ENCODE data around the gene GAA. TPM values are rescaled to one million over a fixed set of nuclear protein-coding genes. Genes with fewer than 3 reads are reported as not detected.

The GAA gene
- polyA plus RNA-seq, 1 experiment: 5.7 TPM

DNA sequence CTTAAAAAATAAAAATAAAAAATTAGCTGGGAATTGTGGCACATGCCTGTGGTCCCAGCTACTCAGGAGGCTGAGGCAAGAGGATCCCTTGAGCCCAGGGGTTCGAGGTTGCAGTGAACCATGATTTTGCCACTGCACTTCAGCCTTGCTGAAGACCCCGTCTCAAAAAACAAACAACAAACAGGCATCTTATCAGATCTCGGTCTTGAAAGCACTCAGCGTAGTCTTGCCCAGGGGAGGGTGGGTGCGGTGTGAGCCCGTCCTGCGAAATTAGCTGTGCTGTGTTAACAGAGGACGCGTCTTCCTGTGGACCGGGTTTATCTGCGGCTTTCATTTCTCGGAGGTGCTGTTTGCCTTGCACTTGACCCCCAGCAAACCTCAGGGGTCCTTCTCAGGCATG lies 5.4 kb downstream of the GAA start:
- POLR2A ChIA-PET: no interaction called here
- H3K27me3 ChIP-seq (ENCODE audit: control insufficient read depth, insufficient read depth, low read length): no peaks in the 10 kb centered on the region
- TF ChIP-seq, protein P1, sequence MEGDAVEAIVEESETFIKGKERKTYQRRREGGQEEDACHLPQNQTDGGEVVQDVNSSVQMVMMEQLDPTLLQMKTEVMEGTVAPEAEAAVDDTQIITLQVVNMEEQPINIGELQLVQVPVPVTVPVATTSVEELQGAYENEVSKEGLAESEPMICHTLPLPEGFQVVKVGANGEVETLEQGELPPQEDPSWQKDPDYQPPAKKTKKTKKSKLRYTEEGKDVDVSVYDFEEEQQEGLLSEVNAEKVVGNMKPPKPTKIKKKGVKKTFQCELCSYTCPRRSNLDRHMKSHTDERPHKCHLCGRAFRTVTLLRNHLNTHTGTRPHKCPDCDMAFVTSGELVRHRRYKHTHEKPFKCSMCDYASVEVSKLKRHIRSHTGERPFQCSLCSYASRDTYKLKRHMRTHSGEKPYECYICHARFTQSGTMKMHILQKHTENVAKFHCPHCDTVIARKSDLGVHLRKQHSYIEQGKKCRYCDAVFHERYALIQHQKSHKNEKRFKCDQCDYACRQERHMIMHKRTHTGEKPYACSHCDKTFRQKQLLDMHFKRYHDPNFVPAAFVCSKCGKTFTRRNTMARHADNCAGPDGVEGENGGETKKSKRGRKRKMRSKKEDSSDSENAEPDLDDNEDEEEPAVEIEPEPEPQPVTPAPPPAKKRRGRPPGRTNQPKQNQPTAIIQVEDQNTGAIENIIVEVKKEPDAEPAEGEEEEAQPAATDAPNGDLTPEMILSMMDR (IDR thresholded peaks at IDR 0.05; ENCODE audit: insufficient read depth, low read depth, low read length): no peak
- no peaks in the 10 kb centered on the region for H3K36me3 ChIP-seq (ENCODE audit: control insufficient read depth, insufficient read depth, low read length)
- no peak overlapping the region for H3K4me3 ChIP-seq (ENCODE audit: low read depth, low read length)
- DNase-seq (ENCODE audit: low read depth): no peak
- CTCF ChIA-PET: interaction anchor here (1.2 to 1.3 kb wide), 2 partner anchors 9 to 98 kb away, joined by 3 read pairs; no protein-coding TSS in a partner anchor

DNA sequence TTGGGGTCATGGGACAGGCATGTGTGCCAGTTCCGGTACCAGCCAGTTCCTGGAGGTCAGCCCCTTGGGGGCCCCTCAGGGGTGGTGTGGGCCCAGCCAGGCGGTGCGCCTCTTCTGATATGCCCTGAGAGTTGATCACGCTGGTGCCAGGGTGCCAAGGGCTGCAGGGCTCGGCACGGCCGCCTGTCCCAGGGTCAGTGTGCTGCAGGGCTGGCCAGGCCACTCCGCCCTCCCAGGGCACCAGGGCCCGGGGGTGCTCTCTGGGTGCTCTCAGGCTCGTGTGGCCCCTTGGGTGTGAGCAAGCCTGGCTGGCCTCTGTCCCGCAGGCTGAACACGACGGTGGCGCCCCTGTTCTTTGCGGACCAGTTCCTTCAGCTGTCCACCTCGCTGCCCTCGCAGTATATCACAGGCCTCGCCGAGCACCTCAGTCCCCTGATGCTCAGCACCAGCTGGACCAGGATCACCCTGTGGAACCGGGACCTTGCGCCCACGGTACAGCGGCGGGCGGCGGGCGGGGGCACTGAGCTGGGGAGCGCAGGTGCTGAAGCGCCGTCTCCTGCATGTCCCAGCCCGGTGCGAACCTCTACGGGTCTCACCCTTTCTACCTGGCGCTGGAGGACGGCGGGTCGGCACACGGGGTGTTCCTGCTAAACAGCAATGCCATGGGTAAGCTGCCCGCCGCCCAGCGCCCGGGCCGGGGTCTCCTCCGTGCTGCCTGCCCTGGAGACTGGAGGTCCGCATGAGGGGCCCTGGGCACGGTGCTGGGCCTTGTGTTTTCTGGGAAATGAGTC lies 6.0 kb downstream of the GAA start:
- POLR2A ChIA-PET: no interaction called here
- CTCF ChIA-PET: interaction anchor here (1.2 to 1.3 kb wide), 2 partner anchors 9 to 99 kb away, joined by 3 read pairs; no protein-coding TSS in a partner anchor
- H3K27me3 ChIP-seq (ENCODE audit: control insufficient read depth, insufficient read depth, low read length): no peaks in the 10 kb centered on the region
- no peak for DNase-seq (ENCODE audit: low read depth)
- H3K4me3 ChIP-seq (ENCODE audit: low read depth, low read length): no peak overlapping the region
- TF ChIP-seq, protein P1 (IDR thresholded peaks at IDR 0.05; ENCODE audit: insufficient read depth, low read depth, low read length): no peak
- H3K36me3 ChIP-seq (ENCODE audit: control insufficient read depth, insufficient read depth, low read length): no peaks in the 10 kb centered on the region

DNA sequence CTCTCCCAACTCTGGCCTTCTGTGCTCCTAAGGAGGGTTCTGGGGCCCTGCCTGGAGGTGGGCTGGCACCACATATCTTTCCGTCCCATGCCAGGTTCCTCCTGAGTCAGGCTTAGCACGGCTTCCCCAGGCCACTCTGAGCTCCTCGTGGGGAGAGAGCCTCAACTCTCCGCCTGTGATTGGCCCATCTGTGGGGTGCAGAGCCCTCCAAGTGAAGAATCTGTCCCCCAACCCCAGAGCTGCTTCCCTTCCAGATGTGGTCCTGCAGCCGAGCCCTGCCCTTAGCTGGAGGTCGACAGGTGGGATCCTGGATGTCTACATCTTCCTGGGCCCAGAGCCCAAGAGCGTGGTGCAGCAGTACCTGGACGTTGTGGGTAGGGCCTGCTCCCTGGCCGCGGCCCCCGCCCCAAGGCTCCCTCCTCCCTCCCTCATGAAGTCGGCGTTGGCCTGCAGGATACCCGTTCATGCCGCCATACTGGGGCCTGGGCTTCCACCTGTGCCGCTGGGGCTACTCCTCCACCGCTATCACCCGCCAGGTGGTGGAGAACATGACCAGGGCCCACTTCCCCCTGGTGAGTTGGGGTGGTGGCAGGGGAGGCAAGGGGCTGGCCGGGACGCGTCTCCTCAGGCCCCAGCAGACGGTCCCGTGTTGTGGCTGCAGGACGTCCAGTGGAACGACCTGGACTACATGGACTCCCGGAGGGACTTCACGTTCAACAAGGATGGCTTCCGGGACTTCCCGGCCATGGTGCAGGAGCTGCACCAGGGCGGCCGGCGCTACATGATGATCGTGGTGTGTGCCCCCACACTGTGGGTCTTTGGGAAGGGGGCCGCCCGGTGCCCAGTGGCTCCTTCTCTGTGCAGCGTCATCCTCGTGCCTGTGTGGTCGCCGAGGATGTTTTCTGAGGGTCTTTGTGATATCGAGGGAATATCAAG lies 6.9 kb downstream of the GAA start:
- ChIA-PET CTCF (interaction anchor here (1.2 kb wide), 1 partner anchor 8 kb away, joined by 3 read pairs; no protein-coding TSS in a partner anchor), POLR2A (no interaction called here)
- no peaks in the 10 kb centered on the region for H3K36me3 ChIP-seq (ENCODE audit: control insufficient read depth, insufficient read depth, low read length)
- no peaks in the 10 kb centered on the region for H3K27me3 ChIP-seq (ENCODE audit: control insufficient read depth, insufficient read depth, low read length)
- TF ChIP-seq, protein P1 (IDR thresholded peaks at IDR 0.05; ENCODE audit: insufficient read depth, low read depth, low read length): no peak
- DNase-seq (ENCODE audit: low read depth): no peak
- H3K4me3 ChIP-seq (ENCODE audit: low read depth, low read length): no peak overlapping the region

DNA sequence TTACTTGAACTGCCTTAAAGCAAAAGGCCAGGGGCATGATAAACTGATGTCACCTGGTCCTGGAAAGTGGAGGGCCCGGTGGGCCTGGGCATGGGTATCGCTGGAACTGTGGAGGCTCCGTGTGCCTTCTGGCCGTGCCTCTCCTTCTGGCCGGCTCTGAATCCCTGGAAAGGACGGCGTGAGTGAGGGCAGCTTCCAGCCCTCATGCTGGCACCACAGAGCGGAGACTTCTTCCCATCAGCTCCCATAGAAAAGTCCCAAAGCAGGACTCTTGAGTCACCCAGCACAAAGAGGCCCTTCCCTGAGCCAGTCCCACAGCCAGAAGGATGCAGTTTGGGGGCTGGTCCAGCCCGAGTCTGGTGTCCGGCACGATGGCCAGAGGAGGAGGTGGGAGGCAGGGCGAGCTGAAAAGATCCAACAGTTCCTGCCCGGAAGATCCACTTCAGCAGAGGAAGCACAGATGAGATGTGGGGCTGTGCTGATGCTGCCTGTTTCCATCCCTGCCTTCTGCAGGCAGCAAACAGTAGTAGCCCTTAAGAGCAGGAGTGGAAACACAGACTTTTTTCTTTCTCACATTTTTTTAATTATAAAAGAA lies 7.8 kb downstream of the GAA start:
- H3K4me3 ChIP-seq (ENCODE audit: low read depth, low read length): no peak overlapping the region
- DNase-seq (ENCODE audit: low read depth): no peak
- H3K27me3 ChIP-seq (ENCODE audit: control insufficient read depth, insufficient read depth, low read length): no peaks in the 10 kb centered on the region
- ChIA-PET POLR2A (no interaction called here), CTCF (interaction anchor here (1.1 to 1.4 kb wide), 2 partner anchors 8 to 26 kb away, joined by 4 to 5 read pairs; partner anchors contain the start of gene GAA)
- TF ChIP-seq, protein P1 (IDR thresholded peaks at IDR 0.05; ENCODE audit: insufficient read depth, low read depth, low read length): no peak
- H3K36me3 ChIP-seq (ENCODE audit: control insufficient read depth, insufficient read depth, low read length): no peaks in the 10 kb centered on the region
